HG03521 (cell line): ENCODE data around the gene LCOR.

ENCODE experiments used
- ATAC-seq: cut with Tn5 transposase; IDR thresholded peaks from one replicate; pipeline ENCODE4 v1.9.1; 2021; ENCODE audit warnings: mild to moderate bottlenecking, moderate library complexity; ENCODE audit not compliant: unreplicated experiment

LCOR gene

GRCh38 chr10:96984541-96985131, 152.5 kb downstream of the LCOR start:
- ATAC-seq, result no peak

GRCh38 chr10:96986200-96986856, 154.2 kb downstream of the LCOR start:
- ATAC-seq, result no peak

- ATAC-seq, result no peak
Measured at GRCh38 chr10:96987141-96987841, 155.2 kb downstream of the LCOR start.

GRCh38 chr10:96987842-96988175, 155.7 kb downstream of the LCOR start:
- ATAC-seq, result no peak

GRCh38 chr10:96988426-96988825, 156.3 kb downstream of the LCOR start:
- ATAC-seq, result no peak

- ATAC-seq, result peak; percentile 42
Measured at GRCh38 chr10:96991313-96991841, 159.3 kb downstream of the LCOR start.

- peak; percentile 45 for ATAC-seq
Measured at GRCh38 chr10:96992721-96993120, 160.6 kb downstream of the LCOR start.

GRCh38 chr10:96995851-96996250, 163.8 kb downstream of the LCOR start:
- no peak for ATAC-seq

GRCh38 chr10:96996275-96996965, 164.3 kb downstream of the LCOR start:
- ATAC-seq, result no peak

GRCh38 chr10:96998329-96998888, 166.3 kb downstream of the LCOR start:
- no peak for ATAC-seq

GRCh38 chr10:96999337-96999736, 167.2 kb downstream of the LCOR start:
- no peak for ATAC-seq

GRCh38 chr10:96999987-97000386, 167.9 kb downstream of the LCOR start:
- no peak for ATAC-seq

GRCh38 chr10:97000487-97001182, 168.5 kb downstream of the LCOR start:
- ATAC-seq, result no peak

- no peak for ATAC-seq
Measured at GRCh38 chr10:97001183-97001991, 169.3 kb downstream of the LCOR start.

- ATAC-seq, result no peak
Measured at GRCh38 chr10:97002670-97003069, 170.6 kb downstream of the LCOR start.

GRCh38 chr10:97003151-97003803, 171.2 kb downstream of the LCOR start:
- ATAC-seq, result no peak

- no peak for ATAC-seq
Measured at GRCh38 chr10:97003804-97004201, 171.7 kb downstream of the LCOR start.

GRCh38 chr10:97004591-97004990, 172.5 kb downstream of the LCOR start:
- ATAC-seq, result no peak

- no peak for ATAC-seq
Measured at GRCh38 chr10:97005349-97005748, 173.3 kb downstream of the LCOR start.
